ENCODE measurements around the gene MMP24.
"Not testable (repeated sequence)": the region's sequence is repeated elsewhere in the genome, so short reads cannot be mapped to it uniquely, and the experiment has no call there.

MMP24 gene

GRCh38 chr20:35315632-35316020 lies 89.1 kb downstream of the MMP24 start:
- not testable (repeated sequence) for DNase-seq

DNA sequence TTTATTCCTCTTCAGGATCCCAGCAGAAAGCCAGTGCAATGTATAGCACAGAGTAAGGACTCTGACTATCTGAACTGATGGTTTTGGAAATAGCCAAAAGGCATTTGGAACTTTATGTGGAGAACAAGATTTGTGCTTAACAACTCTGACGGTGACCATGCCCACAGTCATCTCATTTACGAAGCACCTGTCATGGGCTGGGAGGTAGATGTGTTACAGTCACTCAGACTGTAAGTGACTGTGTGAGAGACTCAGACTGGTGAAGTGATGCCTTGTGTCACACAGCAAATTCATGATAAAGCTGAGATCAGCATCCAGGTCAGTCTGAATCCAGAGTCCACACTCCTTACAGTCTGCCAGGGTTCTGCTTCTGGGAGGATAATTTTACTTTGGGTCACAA lies 89.6 kb downstream of the MMP24 start:
- no peak for DNase-seq

- DNase-seq = peak in 1 of 2 donors; percentile 46
Observed at GRCh38 chr20:35317416-35318210, 91.1 kb downstream of the MMP24 start.

- DNase-seq = no peak
Observed at GRCh38 chr20:35318502-35319157, 92.1 kb downstream of the MMP24 start.

DNA sequence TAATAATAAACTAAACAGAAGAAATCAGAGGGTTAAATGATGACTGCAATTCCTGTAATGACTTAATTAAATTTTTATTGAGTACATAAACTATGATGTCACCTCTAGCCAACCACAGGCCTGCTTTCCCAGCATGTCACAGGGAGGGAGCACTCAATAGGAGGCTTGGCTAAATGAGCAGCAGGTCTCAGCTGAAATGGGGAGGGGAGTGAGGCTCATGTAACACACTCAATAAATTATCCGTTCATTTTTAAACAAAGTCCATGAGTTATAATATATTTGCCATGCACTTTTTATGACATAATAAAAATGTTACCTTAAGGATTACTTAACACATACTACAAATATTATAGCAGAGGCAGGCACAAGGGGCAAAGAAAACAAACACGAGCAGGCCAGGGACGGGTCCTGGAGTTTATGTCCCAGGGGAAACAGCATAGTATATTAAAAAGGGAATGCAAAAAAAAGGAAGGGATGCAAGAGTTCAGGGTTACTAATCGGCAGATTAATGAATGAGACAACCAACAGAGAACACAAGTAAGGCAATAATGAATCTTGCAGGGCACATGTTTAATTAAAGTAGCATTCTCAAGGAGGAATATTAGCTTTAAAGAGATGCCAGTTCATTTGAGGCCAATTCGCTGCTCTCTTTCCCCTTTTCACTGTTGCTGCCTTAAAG lies 92.8 kb downstream of the MMP24 start:
- DNase-seq = no peak

DNA sequence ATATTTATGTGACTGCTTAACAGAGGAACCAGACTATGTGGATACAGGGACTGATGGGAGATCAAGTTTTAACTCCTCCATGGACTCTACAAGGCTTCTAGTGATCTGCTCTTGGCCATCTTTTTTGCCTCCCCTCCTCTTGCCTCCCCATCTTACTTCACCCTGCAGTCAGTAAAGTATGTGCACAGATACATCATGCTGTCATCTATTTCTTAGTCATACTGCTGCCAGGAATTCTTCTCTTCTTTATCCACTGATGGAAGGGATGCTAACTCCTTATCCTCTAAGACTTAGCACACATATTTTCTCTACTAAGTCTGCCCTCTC lies 93.3 kb downstream of the MMP24 start:
- DNase-seq = no peak

DNA sequence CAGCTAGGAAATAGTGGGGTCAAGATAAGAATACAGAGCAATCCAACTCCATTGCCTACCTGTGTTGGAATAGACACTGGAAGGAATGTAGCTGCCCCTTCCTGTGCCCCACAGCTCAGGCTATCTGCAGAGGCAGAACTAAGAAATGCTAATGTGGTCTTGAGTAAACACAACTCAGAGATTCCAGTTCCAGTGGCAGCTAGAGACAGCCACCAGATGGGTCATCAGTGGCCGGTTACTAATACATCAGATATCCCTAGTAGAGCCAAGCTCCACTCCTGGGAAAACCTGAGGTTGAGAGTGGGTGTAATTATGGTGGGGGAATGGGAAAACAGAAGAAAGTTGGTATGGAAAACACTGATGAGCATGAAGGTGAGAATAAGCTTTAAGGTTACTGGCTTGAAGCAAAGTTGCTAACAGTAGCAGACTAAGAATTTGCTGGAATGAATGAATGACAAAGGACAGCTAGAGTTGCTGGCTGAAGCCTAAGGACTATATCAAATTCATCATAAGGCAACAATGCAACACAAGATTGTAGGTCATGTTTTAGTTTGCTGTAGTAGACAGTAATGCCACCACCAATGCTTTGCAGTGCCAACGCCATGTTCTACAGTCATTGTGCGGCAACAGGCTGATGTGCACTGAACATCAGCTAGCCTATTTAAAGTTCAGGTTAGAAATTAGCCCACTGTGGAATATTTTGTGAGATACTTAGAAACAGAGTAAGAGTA lies 94.1 kb downstream of the MMP24 start:
- no peak for DNase-seq

DNA sequence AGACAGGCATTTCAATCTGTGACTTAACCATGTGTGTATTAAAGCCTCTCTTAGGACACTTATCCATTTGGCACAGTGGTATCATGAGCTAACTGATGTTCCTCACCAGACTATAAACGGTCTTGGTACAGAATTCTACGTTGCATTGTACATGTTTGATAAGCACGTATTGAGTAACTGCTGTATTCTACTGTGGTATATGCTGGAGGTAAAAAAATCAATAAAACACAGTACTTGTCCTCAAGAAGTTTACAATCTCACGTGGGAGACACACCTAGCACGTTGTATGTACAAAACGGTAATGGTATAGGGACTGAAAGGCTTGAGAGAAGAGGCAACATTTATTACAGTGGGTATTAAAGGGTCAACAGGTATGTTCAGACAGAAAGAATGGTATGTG lies 98.9 kb downstream of the MMP24 start:
- DNase-seq = no peak

DNA sequence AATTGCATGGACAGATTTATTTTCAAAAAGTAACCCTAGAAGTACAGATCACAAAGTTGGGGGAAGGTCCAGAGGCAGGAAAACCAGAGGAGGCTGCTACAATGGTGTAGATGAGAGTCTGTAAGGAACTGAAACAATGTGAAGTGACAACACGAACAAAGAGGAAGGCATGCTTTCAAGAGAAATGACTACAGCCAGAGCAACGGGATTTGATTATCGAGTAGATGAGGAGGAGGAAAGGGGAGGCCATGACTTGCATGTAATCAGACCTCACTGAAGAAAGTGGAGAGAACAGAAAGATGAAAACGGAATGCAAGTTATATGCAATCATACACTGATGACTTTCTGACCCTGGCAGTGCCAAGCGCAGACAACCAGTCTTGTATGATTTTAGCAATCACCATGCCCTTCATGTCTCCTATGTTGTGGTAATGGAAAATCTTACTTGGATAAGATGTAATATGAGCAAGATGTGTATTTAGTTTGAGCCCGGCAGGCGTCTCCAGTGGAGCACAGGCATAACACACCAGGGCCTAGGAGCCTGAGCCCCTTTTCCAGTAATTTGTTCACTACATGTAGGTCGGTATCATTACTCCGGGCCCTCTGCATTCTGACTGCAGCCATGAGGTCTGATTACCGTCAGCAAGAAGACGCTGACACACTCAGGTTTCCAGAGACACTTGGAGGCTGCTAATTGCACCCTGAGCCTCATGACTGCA lies 99.7 kb downstream of the MMP24 start:
- DNase-seq = peak; percentile 56 to 57
